ENCODE data around the gene CCDC148. TPM values are rescaled to one million over a fixed set of nuclear protein-coding genes. Genes with fewer than 3 reads are reported as not detected.

CCDC148 gene
- total and polyA plus RNA-seq, 2 donors from 2014 or later, result 6.6 to 21.0 TPM

DNA sequence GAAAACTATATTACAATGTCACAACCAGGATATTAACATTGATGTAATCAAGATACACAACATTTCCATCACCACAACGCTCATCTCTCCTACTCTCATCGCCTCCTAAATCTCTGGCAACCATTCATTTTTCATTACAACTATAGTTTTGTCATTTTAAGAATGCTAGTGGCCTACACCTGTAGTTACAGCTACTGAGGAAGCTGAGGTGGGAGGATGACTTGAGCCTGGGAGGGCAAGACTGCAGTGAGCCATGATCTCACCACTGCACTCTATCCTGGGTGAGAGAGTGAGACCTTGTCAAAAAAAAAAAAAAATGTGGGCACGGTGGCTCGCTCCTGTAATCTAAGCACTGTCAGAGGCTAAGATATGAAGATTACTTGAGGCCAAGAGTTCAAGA, 10.7 kb upstream of the CCDC148 start:
- Histone ChIP-seq H3K27me3 (ENCODE audit: control insufficient read depth, insufficient read depth, low read length) (no peaks in the 10 kb centered on the region), H3K36me3 (ENCODE audit: control insufficient read depth in 2 of 3, insufficient read depth in 3 of 3, low read length in 3 of 3) (peaks cover 0 to 5% (median 2%) of the 10 kb centered on the region in 3 donors), H3K4me1 (ENCODE audit: control insufficient read depth in 2 of 3, insufficient read depth in 2 of 3, low read depth in 1 of 3, low read length in 3 of 3) (no peaks in the 10 kb centered on the region), H3K9me3 (ENCODE audit: control insufficient read depth in 2 of 3, insufficient read depth in 1 of 3, low read length in 3 of 3) (no peaks in the 10 kb centered on the region), H3K4me3 (ENCODE audit: low read length in 3 of 3) (no peak overlapping the region), H3K27ac (ENCODE audit: low read depth in 2 of 2, low read length in 2 of 2) (no peak overlapping the region), H3K9ac (ENCODE audit: low read length in 3 of 3) (no peak overlapping the region)
- intact Hi-C loops (cut with DNase I), result loop anchor here (10.0 kb wide), 1 partner anchor 278 kb away; no protein-coding TSS in a partner anchor
- DNase-seq (no peak), FAIRE-seq (no peak)
- TF ChIP-seq, protein P1, sequence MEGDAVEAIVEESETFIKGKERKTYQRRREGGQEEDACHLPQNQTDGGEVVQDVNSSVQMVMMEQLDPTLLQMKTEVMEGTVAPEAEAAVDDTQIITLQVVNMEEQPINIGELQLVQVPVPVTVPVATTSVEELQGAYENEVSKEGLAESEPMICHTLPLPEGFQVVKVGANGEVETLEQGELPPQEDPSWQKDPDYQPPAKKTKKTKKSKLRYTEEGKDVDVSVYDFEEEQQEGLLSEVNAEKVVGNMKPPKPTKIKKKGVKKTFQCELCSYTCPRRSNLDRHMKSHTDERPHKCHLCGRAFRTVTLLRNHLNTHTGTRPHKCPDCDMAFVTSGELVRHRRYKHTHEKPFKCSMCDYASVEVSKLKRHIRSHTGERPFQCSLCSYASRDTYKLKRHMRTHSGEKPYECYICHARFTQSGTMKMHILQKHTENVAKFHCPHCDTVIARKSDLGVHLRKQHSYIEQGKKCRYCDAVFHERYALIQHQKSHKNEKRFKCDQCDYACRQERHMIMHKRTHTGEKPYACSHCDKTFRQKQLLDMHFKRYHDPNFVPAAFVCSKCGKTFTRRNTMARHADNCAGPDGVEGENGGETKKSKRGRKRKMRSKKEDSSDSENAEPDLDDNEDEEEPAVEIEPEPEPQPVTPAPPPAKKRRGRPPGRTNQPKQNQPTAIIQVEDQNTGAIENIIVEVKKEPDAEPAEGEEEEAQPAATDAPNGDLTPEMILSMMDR (IDR thresholded peaks at IDR 0.05; ENCODE audit: borderline replicate concordance, extremely low read depth, insufficient read depth), result no peak

GRCh38 chr2:158464426-158465281, 8.1 kb upstream of the CCDC148 start:
- Histone ChIP-seq H3K36me3 (ENCODE audit: control insufficient read depth in 2 of 3, insufficient read depth in 3 of 3, low read length in 3 of 3) (no peaks in the 10 kb centered on the region), H3K9ac (ENCODE audit: low read length in 3 of 3) (no peak overlapping the region), H3K27me3 (ENCODE audit: control insufficient read depth, insufficient read depth, low read length) (no peaks in the 10 kb centered on the region), H3K4me3 (ENCODE audit: low read length in 3 of 3) (no peak overlapping the region), H3K4me1 (ENCODE audit: control insufficient read depth in 2 of 3, insufficient read depth in 2 of 3, low read depth in 1 of 3, low read length in 3 of 3) (peaks cover 0 to 16% (median 6%) of the 10 kb centered on the region in 3 donors), H3K9me3 (ENCODE audit: control insufficient read depth in 2 of 3, insufficient read depth in 1 of 3, low read length in 3 of 3) (no peaks in the 10 kb centered on the region), H3K27ac (ENCODE audit: low read depth in 2 of 2, low read length in 2 of 2) (no peak overlapping the region)
- no peak for FAIRE-seq
- intact Hi-C loops (cut with DNase I), result loop anchor here (10.0 kb wide), 1 partner anchor 280 kb away; no protein-coding TSS in a partner anchor
- TF ChIP-seq, protein P1 (IDR thresholded peaks at IDR 0.05; ENCODE audit: borderline replicate concordance, extremely low read depth, insufficient read depth), result peak; percentile 42
- DNase-seq, result no peak

GRCh38 chr2:158463496-158464095, 7.0 kb upstream of the CCDC148 start:
- TF ChIP-seq, protein P1 (IDR thresholded peaks at IDR 0.05; ENCODE audit: borderline replicate concordance, extremely low read depth, insufficient read depth), result no peak
- Histone ChIP-seq H3K4me1 (ENCODE audit: control insufficient read depth in 2 of 3, insufficient read depth in 2 of 3, low read depth in 1 of 3, low read length in 3 of 3) (peaks cover 0 to 18% (median 8%) of the 10 kb centered on the region in 3 donors), H3K9ac (ENCODE audit: low read length in 3 of 3) (no peak overlapping the region), H3K27ac (ENCODE audit: low read depth in 2 of 2, low read length in 2 of 2) (no peak overlapping the region), H3K9me3 (ENCODE audit: control insufficient read depth in 2 of 3, insufficient read depth in 1 of 3, low read length in 3 of 3) (no peaks in the 10 kb centered on the region), H3K36me3 (ENCODE audit: control insufficient read depth in 2 of 3, insufficient read depth in 3 of 3, low read length in 3 of 3) (no peaks in the 10 kb centered on the region), H3K27me3 (ENCODE audit: control insufficient read depth, insufficient read depth, low read length) (no peaks in the 10 kb centered on the region), H3K4me3 (ENCODE audit: low read length in 3 of 3) (no peak overlapping the region)
- DNase-seq (no peak), FAIRE-seq (no peak)
- intact Hi-C loops (cut with DNase I), result loop anchor here (10.0 kb wide), 1 partner anchor 281 kb away; no protein-coding TSS in a partner anchor
